Effector CD8-positive, alpha-beta T cell (primary cell): ENCODE measurements around the gene MOCOS.
"Not testable (repeated sequence)": the region's sequence is repeated elsewhere in the genome, so short reads cannot be mapped to it uniquely, and the experiment has no call there.

ENCODE experiments used
- DNase-seq: peaks from one replicate; lab custom pipeline; 2025; lab: John Stamatoyannopoulos, UW
- total RNA-seq, 4 experiments: gene quantifications; one replicate each; lab custom pipeline; 2026; lab: John Stamatoyannopoulos, UW

Gene MOCOS
- total RNA-seq, result 0.18 to 0.78 (median 0.43) reads per million in 4 experiments

- no peak for DNase-seq
Observed at GRCh38 chr18:36187193-36187825, at the start of gene MOCOS. Gene MOCOS, plus strand, starts transcription at chr18:36187497. Its CDS starts 43 bp downstream, at chr18:36187540.

GRCh38 chr18:36139245-36139644 is 48.1 kb upstream of the MOCOS start:
- DNase-seq, result no peak

- no peak for DNase-seq
Observed at GRCh38 chr18:36141576-36141975, 45.7 kb upstream of the MOCOS start.

- DNase-seq, result no peak
Observed at GRCh38 chr18:36142751-36143150, 44.5 kb upstream of the MOCOS start.

GRCh38 chr18:36143391-36143790 is 43.9 kb upstream of the MOCOS start:
- no peak for DNase-seq

- DNase-seq, result no peak
Observed at GRCh38 chr18:36149514-36150289, 37.6 kb upstream of the MOCOS start.

GRCh38 chr18:36152781-36153180 is 34.5 kb upstream of the MOCOS start:
- DNase-seq, result no peak

GRCh38 chr18:36153203-36153602 is 34.1 kb upstream of the MOCOS start:
- DNase-seq, result no peak

GRCh38 chr18:36153771-36154170 is 33.5 kb upstream of the MOCOS start:
- no peak for DNase-seq

GRCh38 chr18:36155851-36156757 is 31.2 kb upstream of the MOCOS start:
- no peak for DNase-seq

GRCh38 chr18:36157441-36157840 is 29.9 kb upstream of the MOCOS start:
- no peak for DNase-seq

GRCh38 chr18:36158266-36158867 is 28.9 kb upstream of the MOCOS start:
- no peak for DNase-seq

- DNase-seq, result no peak
Observed at GRCh38 chr18:36160959-36161371, 26.3 kb upstream of the MOCOS start.

- DNase-seq, result no peak
Observed at GRCh38 chr18:36162981-36163380, 24.3 kb upstream of the MOCOS start.

- DNase-seq, result no peak
Observed at GRCh38 chr18:36167692-36168218, 19.5 kb upstream of the MOCOS start.

- DNase-seq, result not testable (repeated sequence)
Observed at GRCh38 chr18:36168296-36168695, 19.0 kb upstream of the MOCOS start.

GRCh38 chr18:36169938-36170337 is 17.4 kb upstream of the MOCOS start:
- DNase-seq, result no peak

- DNase-seq, result no peak
Observed at GRCh38 chr18:36175481-36175880, 11.8 kb upstream of the MOCOS start.

GRCh38 chr18:36176177-36176584 is 11.1 kb upstream of the MOCOS start:
- no peak for DNase-seq

GRCh38 chr18:36176711-36177110 is 10.6 kb upstream of the MOCOS start:
- DNase-seq, result no peak

GRCh38 chr18:36177913-36178312 is 9.4 kb upstream of the MOCOS start:
- DNase-seq, result no peak
